GM20000 (cell line): ENCODE data around the gene MAGI2.

ENCODE experiments used
- DNase-seq: peaks from one replicate; pipeline ENCODE4 v3.0.0; 2012; ENCODE audit warnings: low spot score
- CTCF ChIP-seq: IDR thresholded peaks from 2 replicates; pipeline ENCODE4 v1.5.1; 2012; ENCODE audit warnings: mild to moderate bottlenecking, control low read depth; ENCODE audit errors: extremely low read depth, missing control alignments

Gene MAGI2

GRCh38 chr7:78690174-78690573, 763.3 kb downstream of the MAGI2 start:
- DNase-seq: no peak
- TF ChIP-seq CTCF: no peak

GRCh38 chr7:78688376-78688775, 765.1 kb downstream of the MAGI2 start:
- DNase-seq: no peak
- no peak for TF ChIP-seq CTCF

GRCh38 chr7:78686189-78686588, 767.3 kb downstream of the MAGI2 start:
- TF ChIP-seq CTCF: no peak

GRCh38 chr7:78684201-78684600, 769.3 kb downstream of the MAGI2 start:
- TF ChIP-seq CTCF: no peak
- no peak for DNase-seq

More at GRCh38 chr7:78686189-78686588, 767.3 kb downstream of the MAGI2 start:
- DNase-seq: no peak

GRCh38 chr7:78683566-78683965, 769.9 kb downstream of the MAGI2 start:
- TF ChIP-seq CTCF: no peak
- DNase-seq: no peak

GRCh38 chr7:78679112-78679876, 774.2 kb downstream of the MAGI2 start:
- DNase-seq: no peak
- TF ChIP-seq CTCF: no peak

GRCh38 chr7:78677391-78677790, 776.1 kb downstream of the MAGI2 start:
- no peak for TF ChIP-seq CTCF
- no peak for DNase-seq
